Measurements from ENCODE around the gene RNF224. TPM values are rescaled to one million over a fixed set of nuclear protein-coding genes. Genes with fewer than 3 reads are reported as not detected.

The RNF224 gene
- polyA plus RNA-seq, 1 donor from 2014 or later: not detected

Other genes starting within 250 kb of the RNF224 start
- 67.9 and 135 TPM in 2 replicates for gene PTGDS, start 250.0 kb upstream of the RNF224 start, polyA plus RNA-seq
- not detected in 2 replicates for gene LCNL1, start 244.5 kb upstream of the RNF224 start, polyA plus RNA-seq
- gene PAXX, start 235.1 kb upstream of the RNF224 start, polyA plus RNA-seq: 4.7 TPM in 2 replicates
- not detected in 2 replicates for gene CLIC3, start 230.9 kb upstream of the RNF224 start, polyA plus RNA-seq
- gene ABCA2, start 199.3 kb upstream of the RNF224 start, polyA plus RNA-seq: 0.60 and 0.74 TPM in 2 replicates
- not detected in 2 replicates for gene FUT7, start 195.4 kb upstream of the RNF224 start, polyA plus RNA-seq
- gene NPDC1, start 181.3 kb upstream of the RNF224 start, polyA plus RNA-seq: 10.3 and 19.0 TPM in 2 replicates
- gene ENTPD2, start 173.4 kb upstream of the RNF224 start, polyA plus RNA-seq: not detected in 2 replicates
- gene SAPCD2, start 156.9 kb upstream of the RNF224 start, polyA plus RNA-seq: 0.24 TPM in 1 of 2 replicates, not detected in the other
- gene UAP1L1, start 150.0 kb upstream of the RNF224 start, polyA plus RNA-seq: not detected in 2 replicates
- 5.7 and 15.4 TPM in 2 replicates for gene MAN1B1, start 140.5 kb upstream of the RNF224 start, polyA plus RNA-seq
- 9.9 and 22.2 TPM in 2 replicates for gene DPP7, start 112.8 kb upstream of the RNF224 start, polyA plus RNA-seq
- 21.4 and 26.3 TPM in 2 replicates for gene GRIN1, start 88.3 kb upstream of the RNF224 start, polyA plus RNA-seq
- gene LRRC26, start 57.5 kb upstream of the RNF224 start, polyA plus RNA-seq: not detected in 2 replicates
- gene TMEM210, start 55.4 kb upstream of the RNF224 start, polyA plus RNA-seq: not detected in 2 replicates
- gene ANAPC2, start 38.9 kb upstream of the RNF224 start, polyA plus RNA-seq: 0.71 TPM in 1 of 2 replicates, not detected in the other
- gene SSNA1, start 38.8 kb upstream of the RNF224 start, polyA plus RNA-seq: 7.4 and 25.2 TPM in 2 replicates
- gene TPRN, start 26.8 kb upstream of the RNF224 start, polyA plus RNA-seq: 0.44 and 0.99 TPM in 2 replicates
- 21.0 and 30.3 TPM in 2 replicates for gene TMEM203, start 21.9 kb upstream of the RNF224 start, polyA plus RNA-seq
- 0.10 and 0.11 TPM in 2 replicates for gene NDOR1, start 21.8 kb upstream of the RNF224 start, polyA plus RNA-seq
- gene RNF208, start 5.3 kb upstream of the RNF224 start, polyA plus RNA-seq: 2.6 and 5.0 TPM in 2 replicates
- gene CYSRT1, start 2.3 kb upstream of the RNF224 start, polyA plus RNA-seq: 0.26 TPM in 1 of 2 replicates, not detected in the other
- gene SLC34A3, start 3.4 kb downstream of the RNF224 start, polyA plus RNA-seq: not detected in 2 replicates
- 94.6 and 103 TPM in 2 replicates for gene TUBB4B, start 13.8 kb downstream of the RNF224 start, polyA plus RNA-seq
- not detected in 2 replicates for gene STPG3, start 23.8 kb downstream of the RNF224 start, polyA plus RNA-seq
- gene NELFB, start 27.8 kb downstream of the RNF224 start, polyA plus RNA-seq: 0.38 and 1.0 TPM in 2 replicates
- not detected in 2 replicates for gene TOR4A, start 50.2 kb downstream of the RNF224 start, polyA plus RNA-seq
- gene NRARP, start 74.8 kb downstream of the RNF224 start, polyA plus RNA-seq: not detected in 2 replicates
- gene EXD3, start 195.7 kb downstream of the RNF224 start, polyA plus RNA-seq: 1.2 TPM in 1 of 2 replicates, not detected in the other
- not detected in 2 replicates for gene NOXA1, start 195.9 kb downstream of the RNF224 start, polyA plus RNA-seq
- not detected in 2 replicates for gene ENTPD8, start 213.9 kb downstream of the RNF224 start, polyA plus RNA-seq
- 0.07 and 0.43 TPM in 2 replicates for gene NSMF, start 231.8 kb downstream of the RNF224 start, polyA plus RNA-seq

All from Purkinje cell (primary cell).